ENCODE data around the gene GALNT7.

Gene GALNT7

DNA sequence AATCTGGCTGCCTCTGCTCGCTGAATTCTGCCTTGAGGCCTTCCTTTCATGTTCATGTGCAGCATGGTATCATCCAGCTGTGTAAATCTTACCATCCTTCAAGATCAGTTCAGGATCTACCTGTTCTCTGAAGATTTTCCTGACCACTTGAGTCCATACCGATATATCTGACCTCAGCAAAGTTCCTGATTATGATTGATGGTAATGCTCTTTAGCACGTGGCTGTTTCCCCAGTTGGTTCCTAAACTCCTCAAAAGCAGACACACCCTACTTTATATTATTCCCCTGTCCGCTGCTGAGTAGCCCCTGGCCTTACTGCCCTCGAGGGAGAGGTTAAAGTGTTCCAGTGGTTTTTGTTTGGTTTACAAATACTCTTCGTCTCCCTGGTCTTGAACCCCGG, 20.0 kb downstream of the GALNT7 start:
- Histone ChIP-seq H3K4me3 (ENCODE audit: low read length) (no peak overlapping the region), H3K36me3 (ENCODE audit: insufficient read depth, low read length) (no peaks in the 10 kb centered on the region), H3K4me1 (ENCODE audit: insufficient read depth, low read length) (peaks cover 11% of the 10 kb centered on the region), H3K27me3 (ENCODE audit: insufficient read depth, low read length) (no peaks in the 10 kb centered on the region), H2AFZ (ENCODE audit: low read depth, low read length) (no peak overlapping the region), H3K9me3 (ENCODE audit: low read length) (no peaks in the 10 kb centered on the region)

DNA sequence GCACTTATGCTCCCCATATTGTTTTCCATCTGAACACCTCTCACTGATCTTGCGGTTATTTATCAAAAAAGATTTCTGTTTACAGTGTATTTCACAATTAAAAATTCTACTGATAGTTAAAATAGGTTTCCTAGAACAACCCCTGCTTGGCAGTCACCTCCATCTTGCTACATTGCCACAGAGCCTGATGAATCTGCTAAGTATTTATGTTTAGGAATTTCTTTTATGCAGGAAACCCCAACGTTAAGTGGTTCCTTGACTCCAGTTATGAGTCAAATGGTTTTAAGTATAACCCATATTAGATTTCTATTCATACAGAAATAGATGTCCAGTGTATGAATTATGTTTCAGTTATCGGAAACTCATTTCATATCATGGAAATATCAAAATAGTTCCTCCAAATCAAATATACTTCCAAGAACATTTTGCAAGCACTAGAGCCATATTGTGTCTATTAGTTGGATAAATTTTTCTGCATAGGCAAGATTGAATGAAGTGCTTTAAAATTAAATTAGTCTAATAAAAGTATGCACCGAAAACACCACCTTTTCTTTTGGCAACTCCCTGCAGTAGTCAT, 20.6 kb downstream of the GALNT7 start:
- Histone ChIP-seq H3K36me3 (ENCODE audit: insufficient read depth, low read length) (no peaks in the 10 kb centered on the region), H3K27me3 (ENCODE audit: insufficient read depth, low read length) (no peaks in the 10 kb centered on the region), H3K4me1 (ENCODE audit: insufficient read depth, low read length) (peaks cover 11% of the 10 kb centered on the region), H2AFZ (ENCODE audit: low read depth, low read length) (no peak overlapping the region), H3K9me3 (ENCODE audit: low read length) (no peaks in the 10 kb centered on the region), H3K4me3 (ENCODE audit: low read length) (no peak overlapping the region)

DNA sequence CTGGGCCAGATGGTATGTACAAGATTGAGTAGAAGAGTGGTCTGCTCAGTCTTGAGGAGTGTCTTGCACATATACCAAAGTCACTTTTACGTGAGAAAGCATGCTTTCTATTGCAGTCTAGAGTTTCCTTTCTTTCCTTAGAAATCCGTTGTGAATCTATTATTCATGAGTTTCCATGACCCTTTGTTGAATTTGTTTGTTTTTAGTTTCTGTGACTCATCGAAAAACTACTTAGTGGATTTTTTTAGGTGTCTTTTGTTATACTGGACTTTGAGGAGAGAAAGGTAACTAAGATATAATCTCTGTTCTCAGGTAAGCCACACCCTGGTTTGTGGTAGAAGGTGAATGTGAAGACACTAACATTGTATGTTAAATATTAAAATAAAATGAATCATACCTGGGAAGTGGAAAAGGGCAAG, 23.0 kb downstream of the GALNT7 start:
- H3K4me3 ChIP-seq (ENCODE audit: low read length): no peak overlapping the region
- H2AFZ ChIP-seq (ENCODE audit: low read depth, low read length): no peak overlapping the region
- no peaks in the 10 kb centered on the region for H3K9me3 ChIP-seq (ENCODE audit: low read length)
- peaks cover 11% of the 10 kb centered on the region for H3K4me1 ChIP-seq (ENCODE audit: insufficient read depth, low read length)
- no peaks in the 10 kb centered on the region for H3K27me3 ChIP-seq (ENCODE audit: insufficient read depth, low read length)
- H3K36me3 ChIP-seq (ENCODE audit: insufficient read depth, low read length): no peaks in the 10 kb centered on the region

DNA sequence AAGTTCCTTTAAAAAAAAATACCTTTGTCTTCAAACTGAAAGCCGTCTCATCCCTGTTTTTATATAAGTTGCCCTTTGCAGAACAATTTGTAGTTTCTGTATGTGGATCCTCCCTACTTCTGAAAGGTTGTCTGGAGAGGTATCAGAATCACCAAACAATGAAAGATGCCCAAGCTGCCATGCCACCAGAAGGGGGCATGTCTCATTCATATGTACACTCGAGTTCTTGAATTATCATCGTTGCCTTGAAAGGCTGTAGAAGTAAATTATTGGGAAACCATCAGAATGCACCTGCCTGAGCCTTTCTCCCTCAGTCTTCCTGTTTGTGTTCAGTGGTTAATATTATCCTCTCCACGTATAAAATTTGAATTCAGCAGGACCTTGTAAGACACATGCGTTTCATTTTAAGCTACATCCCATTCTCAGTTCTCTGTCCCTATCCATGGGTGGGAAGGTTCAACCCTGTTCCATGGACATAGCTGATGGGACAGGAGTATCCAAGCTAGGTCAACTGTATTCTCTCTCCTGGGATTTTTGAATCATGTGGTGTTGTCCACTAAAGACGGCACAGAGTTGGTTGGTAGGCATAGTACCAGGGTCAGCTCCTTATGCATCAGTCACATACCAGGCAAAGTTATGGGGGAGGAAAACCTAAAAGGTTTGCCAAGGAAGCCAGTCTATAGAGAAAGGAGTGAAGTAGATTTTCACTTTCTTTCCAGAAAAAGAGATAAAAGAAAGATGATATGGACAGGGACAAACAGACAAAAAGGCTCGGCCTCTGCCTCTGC, 24.0 kb downstream of the GALNT7 start:
- no peak overlapping the region for H2AFZ ChIP-seq (ENCODE audit: low read depth, low read length)
- H3K4me3 ChIP-seq (ENCODE audit: low read length): no peak overlapping the region
- H3K36me3 ChIP-seq (ENCODE audit: insufficient read depth, low read length): no peaks in the 10 kb centered on the region
- H3K9me3 ChIP-seq (ENCODE audit: low read length): peaks cover under 1% of the 10 kb centered on the region
- H3K27me3 ChIP-seq (ENCODE audit: insufficient read depth, low read length): no peaks in the 10 kb centered on the region
- peaks cover 11% of the 10 kb centered on the region for H3K4me1 ChIP-seq (ENCODE audit: insufficient read depth, low read length)

DNA sequence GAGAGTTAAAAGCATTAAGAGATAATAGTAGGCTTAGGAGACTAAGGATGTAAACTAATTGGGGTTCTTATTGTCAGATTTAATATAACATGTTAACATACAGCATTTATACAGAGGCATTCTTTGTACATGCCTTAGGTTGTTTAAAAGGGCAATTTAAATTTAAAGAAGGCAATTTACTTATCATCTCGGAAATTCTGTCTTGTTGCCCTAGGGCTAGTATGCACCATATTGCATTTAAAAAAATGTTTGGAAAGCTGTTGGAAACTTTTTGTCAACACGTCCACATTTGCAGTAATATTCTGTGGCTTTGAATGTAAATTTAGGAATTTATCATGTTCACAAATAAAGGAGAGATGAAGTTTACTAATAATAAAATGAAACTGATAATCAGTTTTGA, 25.5 kb downstream of the GALNT7 start:
- H3K9me3 ChIP-seq (ENCODE audit: low read length): peaks cover 3% of the 10 kb centered on the region
- no peaks in the 10 kb centered on the region for H3K27me3 ChIP-seq (ENCODE audit: insufficient read depth, low read length)
- H2AFZ ChIP-seq (ENCODE audit: low read depth, low read length): no peak overlapping the region
- no peaks in the 10 kb centered on the region for H3K36me3 ChIP-seq (ENCODE audit: insufficient read depth, low read length)
- no peak overlapping the region for H3K4me3 ChIP-seq (ENCODE audit: low read length)
- H3K4me1 ChIP-seq (ENCODE audit: insufficient read depth, low read length): peaks cover 11% of the 10 kb centered on the region

DNA sequence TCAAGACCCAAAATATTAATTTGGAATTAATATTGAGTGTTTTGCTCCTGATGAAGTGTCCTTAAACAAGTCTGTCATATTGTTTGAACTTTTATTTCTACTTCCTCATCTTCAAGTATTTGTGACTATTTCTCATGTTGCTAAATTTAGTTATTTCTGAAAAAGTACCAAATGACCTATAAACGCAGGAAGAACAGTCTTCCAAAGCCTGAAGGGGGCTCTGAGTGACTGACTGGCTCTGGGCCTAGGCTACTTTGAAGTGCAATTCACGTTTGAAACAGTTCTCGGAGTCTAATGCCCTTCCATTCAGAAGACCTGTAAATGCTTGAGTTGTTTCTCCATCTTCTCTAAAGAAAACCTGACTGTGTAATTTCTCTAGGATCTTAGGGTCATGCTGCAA, 26.5 kb downstream of the GALNT7 start:
- H3K9me3 ChIP-seq (ENCODE audit: low read length): peaks cover 3% of the 10 kb centered on the region
- peaks cover 11% of the 10 kb centered on the region for H3K4me1 ChIP-seq (ENCODE audit: insufficient read depth, low read length)
- no peaks in the 10 kb centered on the region for H3K27me3 ChIP-seq (ENCODE audit: insufficient read depth, low read length)
- H2AFZ ChIP-seq (ENCODE audit: low read depth, low read length): no peak overlapping the region
- no peaks in the 10 kb centered on the region for H3K36me3 ChIP-seq (ENCODE audit: insufficient read depth, low read length)
- H3K4me3 ChIP-seq (ENCODE audit: low read length): no peak overlapping the region

DNA sequence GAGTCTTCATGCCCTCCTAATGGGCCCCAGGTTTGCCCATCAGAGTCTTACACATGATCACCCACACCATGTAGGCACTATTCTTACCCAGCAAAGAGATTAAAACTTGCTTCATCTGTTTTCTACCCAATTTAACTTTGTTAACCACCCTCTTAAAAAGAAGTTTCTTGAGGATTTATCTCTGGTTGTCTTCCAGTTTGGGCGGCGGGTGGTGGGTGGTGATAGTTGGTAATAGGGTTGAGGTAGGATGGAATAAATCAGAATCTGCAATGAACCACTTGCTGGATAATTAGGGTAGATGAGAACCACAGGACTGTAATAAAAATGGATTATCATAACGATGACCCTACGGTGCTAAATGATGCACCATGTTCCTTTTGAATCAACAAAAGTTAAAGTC, 30.9 kb downstream of the GALNT7 start:
- H3K9me3 ChIP-seq (ENCODE audit: low read length): peaks cover 3% of the 10 kb centered on the region
- no peaks in the 10 kb centered on the region for H3K4me1 ChIP-seq (ENCODE audit: insufficient read depth, low read length)
- H3K27me3 ChIP-seq (ENCODE audit: insufficient read depth, low read length): no peaks in the 10 kb centered on the region
- no peaks in the 10 kb centered on the region for H3K36me3 ChIP-seq (ENCODE audit: insufficient read depth, low read length)
- H3K4me3 ChIP-seq (ENCODE audit: low read length): no peak overlapping the region
- no peak overlapping the region for H2AFZ ChIP-seq (ENCODE audit: low read depth, low read length)

DNA sequence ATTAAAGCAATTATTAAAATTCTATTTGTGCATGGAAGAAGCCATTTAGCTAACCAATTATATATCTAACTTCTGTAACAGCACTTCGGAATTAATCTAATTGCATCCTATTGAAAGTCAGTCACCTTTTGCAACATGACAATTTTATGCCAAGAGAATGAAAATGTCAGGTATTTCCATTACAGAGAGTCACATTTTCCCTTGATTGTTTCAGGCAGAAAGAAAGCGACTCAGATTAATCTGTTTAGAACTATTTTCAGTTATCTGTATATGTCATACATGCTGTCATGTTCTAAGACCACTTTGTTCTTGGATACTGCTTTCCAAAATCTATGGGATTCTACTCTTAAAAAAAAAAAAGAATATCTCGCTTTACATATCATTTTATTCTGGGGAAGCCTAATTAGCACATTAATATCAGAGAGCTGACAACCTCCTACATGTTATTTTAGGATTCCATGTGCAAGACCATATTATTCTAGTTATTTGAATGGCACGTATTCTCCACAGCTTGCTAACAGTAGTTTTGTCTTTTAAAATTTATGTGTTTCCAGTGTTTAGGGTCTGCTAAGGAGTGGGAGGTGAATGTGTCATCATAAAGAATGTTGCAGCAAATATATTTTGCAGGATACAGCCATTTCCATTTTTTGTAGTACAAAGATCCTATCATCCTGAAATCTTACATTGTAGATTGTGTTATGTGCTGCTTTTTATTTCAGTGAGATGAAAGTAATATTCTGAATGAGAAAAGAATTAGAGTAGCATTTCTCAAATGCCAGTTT, 31.7 kb downstream of the GALNT7 start:
- Histone ChIP-seq H2AFZ (ENCODE audit: low read depth, low read length) (no peak overlapping the region), H3K27me3 (ENCODE audit: insufficient read depth, low read length) (no peaks in the 10 kb centered on the region), H3K4me1 (ENCODE audit: insufficient read depth, low read length) (no peaks in the 10 kb centered on the region), H3K36me3 (ENCODE audit: insufficient read depth, low read length) (no peaks in the 10 kb centered on the region), H3K4me3 (ENCODE audit: low read length) (no peak overlapping the region), H3K9me3 (ENCODE audit: low read length) (peaks cover 6% of the 10 kb centered on the region)

DNA sequence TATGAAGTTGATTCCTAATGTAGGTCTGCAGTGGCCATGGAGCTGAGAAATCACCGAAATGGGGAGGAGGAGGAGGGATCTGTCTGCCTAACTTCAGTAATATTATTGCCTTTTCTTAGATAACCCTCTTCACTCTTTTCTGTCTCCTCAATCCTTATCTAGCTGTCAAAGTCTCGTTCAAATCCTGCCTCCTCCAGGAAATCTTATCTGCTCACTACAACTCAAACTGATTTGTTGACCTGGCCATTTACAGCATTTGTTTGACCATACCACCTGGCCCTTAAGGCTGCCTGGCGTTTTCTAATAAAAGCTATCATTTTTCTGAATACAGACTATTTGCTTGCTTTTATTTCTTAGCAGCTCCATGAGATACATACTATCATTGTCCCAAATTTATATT, 33.8 kb downstream of the GALNT7 start:
- H3K27me3 ChIP-seq (ENCODE audit: insufficient read depth, low read length): no peaks in the 10 kb centered on the region
- no peaks in the 10 kb centered on the region for H3K4me1 ChIP-seq (ENCODE audit: insufficient read depth, low read length)
- H3K9me3 ChIP-seq (ENCODE audit: low read length): peaks cover 6% of the 10 kb centered on the region
- no peak overlapping the region for H3K4me3 ChIP-seq (ENCODE audit: low read length)
- H3K36me3 ChIP-seq (ENCODE audit: insufficient read depth, low read length): no peaks in the 10 kb centered on the region
- no peak overlapping the region for H2AFZ ChIP-seq (ENCODE audit: low read depth, low read length)

DNA sequence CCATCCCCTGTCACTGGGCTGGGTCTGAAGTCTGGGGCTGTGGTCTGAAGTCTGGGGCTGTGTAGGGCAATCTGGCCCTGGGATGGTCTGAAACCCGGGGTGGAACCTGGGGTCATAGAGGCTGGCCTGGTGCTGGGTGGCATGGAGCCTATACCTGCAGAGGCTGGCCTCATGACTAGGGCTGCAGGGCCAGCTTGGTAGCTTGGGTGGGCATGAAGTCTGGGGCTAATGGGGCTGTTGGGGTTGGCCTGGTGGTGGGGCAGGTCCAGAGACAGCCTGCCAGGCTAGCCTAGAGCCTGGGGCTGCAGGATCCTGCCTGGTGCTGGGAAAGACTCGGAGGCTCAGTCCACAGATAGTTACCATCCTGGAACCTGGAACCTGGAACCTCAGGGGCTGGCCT, 37.0 kb downstream of the GALNT7 start:
- Histone ChIP-seq H3K36me3 (ENCODE audit: insufficient read depth, low read length) (no peaks in the 10 kb centered on the region), H3K27me3 (ENCODE audit: insufficient read depth, low read length) (no peaks in the 10 kb centered on the region), H3K4me3 (ENCODE audit: low read length) (no peak overlapping the region), H3K9me3 (ENCODE audit: low read length) (peaks cover 3% of the 10 kb centered on the region), H3K4me1 (ENCODE audit: insufficient read depth, low read length) (no peaks in the 10 kb centered on the region), H2AFZ (ENCODE audit: low read depth, low read length) (no peak overlapping the region)

DNA sequence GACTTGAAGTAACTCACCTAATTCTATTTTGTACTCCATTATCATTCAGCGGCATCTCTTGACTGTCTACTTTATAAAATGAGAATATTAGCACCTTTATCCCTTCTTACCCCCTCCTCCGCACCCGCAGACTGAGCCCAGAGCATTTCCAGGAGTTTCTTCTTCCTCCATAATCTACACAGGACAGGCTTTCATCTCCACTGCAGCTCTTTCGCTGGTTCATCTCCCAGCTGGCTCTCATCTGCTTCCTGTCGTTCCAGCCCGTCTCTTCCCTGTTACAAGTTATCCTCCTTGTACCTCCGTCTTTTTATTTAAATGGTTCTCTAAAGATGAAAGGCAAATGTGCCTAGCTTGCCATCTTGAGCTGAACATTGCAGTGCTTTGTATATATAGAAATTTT, 39.8 kb downstream of the GALNT7 start:
- no peak overlapping the region for H2AFZ ChIP-seq (ENCODE audit: low read depth, low read length)
- H3K27me3 ChIP-seq (ENCODE audit: insufficient read depth, low read length): no peaks in the 10 kb centered on the region
- H3K4me1 ChIP-seq (ENCODE audit: insufficient read depth, low read length): no peaks in the 10 kb centered on the region
- H3K4me3 ChIP-seq (ENCODE audit: low read length): no peak overlapping the region
- peaks cover 3% of the 10 kb centered on the region for H3K9me3 ChIP-seq (ENCODE audit: low read length)
- H3K36me3 ChIP-seq (ENCODE audit: insufficient read depth, low read length): no peaks in the 10 kb centered on the region

DNA sequence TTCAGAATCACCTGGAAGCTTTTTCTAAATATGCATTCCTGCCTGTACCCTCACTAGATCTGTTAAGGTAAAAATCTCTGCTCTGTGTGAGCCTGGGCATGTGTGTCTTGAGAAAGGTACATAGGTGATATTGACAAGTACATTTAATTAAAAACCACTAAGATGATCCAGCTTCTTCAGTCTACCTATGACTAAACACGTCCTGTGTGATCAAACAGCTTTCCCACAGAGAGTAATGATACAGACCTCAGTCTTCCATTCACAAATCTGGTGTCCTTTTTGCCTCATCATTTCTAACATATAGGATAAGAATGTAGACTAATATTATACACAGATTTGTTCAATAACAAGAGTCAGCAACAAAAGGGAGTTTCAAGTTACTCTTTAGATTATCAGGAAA, 42.6 kb downstream of the GALNT7 start:
- Histone ChIP-seq H2AFZ (ENCODE audit: low read depth, low read length) (no peak overlapping the region), H3K36me3 (ENCODE audit: insufficient read depth, low read length) (no peaks in the 10 kb centered on the region), H3K4me1 (ENCODE audit: insufficient read depth, low read length) (no peaks in the 10 kb centered on the region)

DNA sequence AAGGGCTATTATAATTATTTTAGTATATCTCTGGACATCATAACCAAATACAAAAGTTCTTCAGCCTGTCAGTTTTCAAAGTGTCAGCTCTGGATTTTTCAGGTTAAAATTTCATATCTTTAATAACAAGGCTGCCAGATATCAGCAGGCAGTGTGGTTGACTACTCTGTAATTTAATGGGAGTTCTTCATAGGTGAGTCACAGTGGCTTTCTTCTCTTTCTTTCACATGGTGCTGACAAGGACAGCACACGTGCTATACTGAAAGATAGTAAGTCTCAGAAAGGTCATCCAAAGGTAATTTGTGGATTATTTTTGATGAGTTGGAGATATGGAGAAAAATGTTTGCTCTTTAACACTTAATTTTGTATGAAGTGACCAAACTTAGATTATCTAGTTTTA, 43.2 kb downstream of the GALNT7 start:
- H2AFZ ChIP-seq (ENCODE audit: low read depth, low read length): no peak overlapping the region
- no peaks in the 10 kb centered on the region for H3K27me3 ChIP-seq (ENCODE audit: insufficient read depth, low read length)
- no peaks in the 10 kb centered on the region for H3K9me3 ChIP-seq (ENCODE audit: low read length)
- no peaks in the 10 kb centered on the region for H3K36me3 ChIP-seq (ENCODE audit: insufficient read depth, low read length)
- no peak overlapping the region for H3K4me3 ChIP-seq (ENCODE audit: low read length)
- no peaks in the 10 kb centered on the region for H3K4me1 ChIP-seq (ENCODE audit: insufficient read depth, low read length)

More for the DNA sequence above, 42.6 kb downstream of the GALNT7 start:
- Histone ChIP-seq H3K9me3 (ENCODE audit: low read length) (no peaks in the 10 kb centered on the region), H3K4me3 (ENCODE audit: low read length) (no peak overlapping the region), H3K27me3 (ENCODE audit: insufficient read depth, low read length) (no peaks in the 10 kb centered on the region)
